ENCODE results near the gene CA5B.
"Not testable (repeated sequence)": the region's sequence is repeated elsewhere in the genome, so short reads cannot be mapped to it uniquely, and the experiment has no call there.

The CA5B gene
- total RNA-seq: 62.1 reads per million, percentile 73 among the genes with 10 or more reads in this experiment

- peak; percentile 98 for DNase-seq
Measured at GRCh38 chrX:15737959-15738902, at the start of gene CA5B. Gene CA5B, plus strand, starts transcription at chrX:15738270. Its CDS starts 11,754 bp downstream, at chrX:15750024.

GRCh38 chrX:15694941-15695451, 43.1 kb upstream of the CA5B start:
- no peak for DNase-seq

GRCh38 chrX:15696516-15696915, 41.6 kb upstream of the CA5B start:
- DNase-seq: no peak

GRCh38 chrX:15702488-15703371, 35.3 kb upstream of the CA5B start:
- no peak for DNase-seq

GRCh38 chrX:15703809-15704208, 34.3 kb upstream of the CA5B start:
- DNase-seq: not testable (repeated sequence)

- not testable (repeated sequence) for DNase-seq
Measured at GRCh38 chrX:15704273-15704672, 33.8 kb upstream of the CA5B start.

- DNase-seq: no peak
Measured at GRCh38 chrX:15714529-15714928, 23.5 kb upstream of the CA5B start.

- DNase-seq: no peak
Measured at GRCh38 chrX:15718283-15718970, 19.6 kb upstream of the CA5B start.

GRCh38 chrX:15719324-15719968, 18.6 kb upstream of the CA5B start:
- no peak for DNase-seq

GRCh38 chrX:15721911-15722310, 16.2 kb upstream of the CA5B start:
- DNase-seq: no peak

- no peak for DNase-seq
Measured at GRCh38 chrX:15723887-15724517, 14.1 kb upstream of the CA5B start.

- no peak for DNase-seq
Measured at GRCh38 chrX:15724911-15725310, 13.2 kb upstream of the CA5B start.

- DNase-seq: not testable (repeated sequence)
Measured at GRCh38 chrX:15731368-15731767, 6.7 kb upstream of the CA5B start.

- DNase-seq: no peak
Measured at GRCh38 chrX:15737190-15737958, 696 bp upstream of the CA5B start.

GRCh38 chrX:15739886-15740285, 1.8 kb downstream of the CA5B start:
- DNase-seq: no peak

GRCh38 chrX:15744181-15744867, 6.3 kb downstream of the CA5B start:
- no peak for DNase-seq

GRCh38 chrX:15745179-15745578, 7.1 kb downstream of the CA5B start:
- DNase-seq: no peak

GRCh38 chrX:15746651-15747050, 8.6 kb downstream of the CA5B start:
- DNase-seq: not testable (repeated sequence)

- DNase-seq: no peak
Measured at GRCh38 chrX:15747626-15748173, 9.6 kb downstream of the CA5B start.

GRCh38 chrX:15748841-15749240, 10.8 kb downstream of the CA5B start:
- no peak for DNase-seq
